Psoas muscle (tissue), 8 donors: ENCODE measurements around the gene RNF112. TPM values are rescaled to one million over a fixed set of nuclear protein-coding genes. Genes with fewer than 3 reads are reported as not detected.
"Not testable (repeated sequence)": the region's sequence is repeated elsewhere in the genome, so short reads cannot be mapped to it uniquely, and the experiment has no call there.

Experiments
- ATAC-seq, 4 donors: fragments of 200-7000 bp; cut with Tn5 transposase; one replicate each; pipeline ENCODE4 v1.9.1; 2020; ENCODE audit warnings: moderate library complexity in 3 of 4, mild to moderate bottlenecking in 2 of 4
- DNase-seq, 2 donors: peaks; one replicate each; pipeline ENCODE4 v3.0.0-alpha.2; 2020
- H3K27ac ChIP-seq: fragments of 200-600 bp; one replicate; pipeline ENCODE4 v1.8.0; 2022
- H3K27me3 ChIP-seq, 3 donors: fragments of 200-600 bp in 1 of 3; one replicate each; pipeline versions ENCODE4 v1.6.1 to v1.8.0; 2013 to 2022; ENCODE audit warnings: low read length in 2 of 3, mild to moderate bottlenecking in 2 of 3, moderate library complexity in 1 of 3; ENCODE audit not compliant: insufficient read depth in 3 of 3
- H3K36me3 ChIP-seq, 2 donors: fragments of 200-600 bp in 1 of 2; one replicate each; pipeline versions ENCODE4 v1.6.1 to v1.8.0; 2013 to 2022; ENCODE audit warnings: low read depth in 1 of 2, mild to moderate bottlenecking in 1 of 2, moderate library complexity in 1 of 2; ENCODE audit not compliant: insufficient read depth in 1 of 2
- H3K4me1 ChIP-seq: fragments of 200-600 bp; one replicate; pipeline ENCODE4 v1.8.0; 2022
- H3K4me3 ChIP-seq: fragments of 200-600 bp; one replicate; pipeline ENCODE4 v1.8.0; 2022; ENCODE audit warnings: mild to moderate bottlenecking
- H3K9me3 ChIP-seq: fragments of 200-600 bp; one replicate; pipeline ENCODE4 v1.8.0; 2022
- WGBS, 3 donors: extraction: QIAGEN DNeasy Blood & Tissue Kit; methylation state at CpG; one replicate each; pipeline versions ENCODE4 v1.1.6 to v1.1.7; 2013; 5-methylcytosine and 5-hydroxymethylcytosine counted together
- intact Hi-C, 2 donors: fragments of 100-400 bp; cut with DNase I; formaldehyde crosslinking; loops; one replicate each; pipeline versions ENCODE4 v1.11.0 to v1.14.2; 2022
- polyA plus RNA-seq, 3 donors: library from polyadenylated mRNA; stranded (reverse); fragments of 200-250 nt; gene quantifications; one replicate each; pipeline ENCODE4 v1.2.3, GENCODE V29; 2013
- total RNA-seq, 4 donors: library from RNA; stranded (reverse); fragmentation: NEBNext Ultra II Directional in 2 of 4; extraction: Animal tissue kit (Norgen Biotek cat#: 25700) in 2 of 4; gene quantifications; one replicate each; pipeline versions ENCODE4 v1.2.1 to v1.2.4, GENCODE V29; 2021 to 2023
- TF ChIP-seq, protein P1 (sequence below): fragments of 200-600 bp; IDR thresholded peaks from one replicate; pipeline ENCODE4 v1.8.0; 2022; ENCODE audit warnings: antibody characterized with exemption
- donor health status: healthy with polysubstance abuse.
- donor health status: DM: no; HTN: no; CAD: no; lungs with moderate emphysema.
- donor health status: Bipolar disorder and iron deficiency.
- donor health status: healthy.
- donor health status: DM: yes; HTN: yes; CAD: no.
- donor health status: DM: no; HTN: no; CAD: no.
- donor health status: DM: no; HTN: no; CAD: no.
- donor health status: DM: yes; HTN: yes; CAD: no.

Gene RNF112
- total and polyA plus RNA-seq, 7 donors, result 0.25 to 1.5 (median 1.1) TPM

DNA sequence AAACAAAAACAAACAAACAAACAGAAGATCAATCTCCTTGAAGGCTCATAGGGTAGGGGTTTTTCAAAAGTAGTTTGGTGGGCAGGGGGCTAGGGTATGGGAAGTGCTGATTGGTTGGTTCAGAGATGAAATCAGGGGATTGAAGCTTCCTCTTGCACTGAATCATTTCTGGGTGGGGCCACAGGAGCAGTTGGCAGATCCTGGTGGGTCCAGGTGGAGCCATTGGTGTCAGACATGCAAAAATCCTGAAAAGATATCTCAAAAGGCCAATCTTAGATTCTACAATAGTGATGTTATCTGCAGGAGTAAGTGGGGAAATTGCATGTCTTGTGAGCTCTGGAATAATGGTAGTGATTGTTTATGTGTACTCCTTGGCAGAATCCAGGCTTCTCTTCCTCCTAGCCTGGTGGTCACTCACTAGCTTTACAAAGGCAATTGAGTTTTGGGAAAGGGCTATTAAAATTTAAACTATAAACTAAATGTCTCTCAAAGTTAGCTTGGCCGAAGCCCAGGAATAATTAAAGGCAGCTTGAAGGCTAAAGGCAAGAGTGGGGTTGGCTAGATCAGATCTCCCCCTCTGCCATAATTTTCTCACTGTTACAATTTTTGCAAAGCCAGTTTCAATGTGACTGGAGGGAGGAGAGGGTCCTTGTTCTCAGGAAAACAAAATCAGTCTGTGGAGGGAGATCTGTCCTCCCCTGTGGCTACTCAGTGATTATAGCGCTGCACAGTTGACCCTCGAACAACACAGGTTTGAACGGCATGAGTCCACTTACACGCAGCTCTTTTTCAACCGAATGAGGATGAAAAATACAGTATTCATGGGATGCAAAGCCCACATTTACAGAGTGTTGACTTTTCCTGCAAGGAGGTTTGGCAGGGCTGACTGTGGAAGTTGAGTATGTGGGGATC is 45.2 kb downstream of the RNF112 start:
- no peaks in the 10 kb centered on the region for H3K9me3 ChIP-seq
- no peak overlapping the region for H3K4me3 ChIP-seq
- H3K36me3 ChIP-seq, result no peaks in the 10 kb centered on the region
- H3K4me1 ChIP-seq, result no peaks in the 10 kb centered on the region
- no peak overlapping the region for H3K27ac ChIP-seq
- TF ChIP-seq, protein P1, sequence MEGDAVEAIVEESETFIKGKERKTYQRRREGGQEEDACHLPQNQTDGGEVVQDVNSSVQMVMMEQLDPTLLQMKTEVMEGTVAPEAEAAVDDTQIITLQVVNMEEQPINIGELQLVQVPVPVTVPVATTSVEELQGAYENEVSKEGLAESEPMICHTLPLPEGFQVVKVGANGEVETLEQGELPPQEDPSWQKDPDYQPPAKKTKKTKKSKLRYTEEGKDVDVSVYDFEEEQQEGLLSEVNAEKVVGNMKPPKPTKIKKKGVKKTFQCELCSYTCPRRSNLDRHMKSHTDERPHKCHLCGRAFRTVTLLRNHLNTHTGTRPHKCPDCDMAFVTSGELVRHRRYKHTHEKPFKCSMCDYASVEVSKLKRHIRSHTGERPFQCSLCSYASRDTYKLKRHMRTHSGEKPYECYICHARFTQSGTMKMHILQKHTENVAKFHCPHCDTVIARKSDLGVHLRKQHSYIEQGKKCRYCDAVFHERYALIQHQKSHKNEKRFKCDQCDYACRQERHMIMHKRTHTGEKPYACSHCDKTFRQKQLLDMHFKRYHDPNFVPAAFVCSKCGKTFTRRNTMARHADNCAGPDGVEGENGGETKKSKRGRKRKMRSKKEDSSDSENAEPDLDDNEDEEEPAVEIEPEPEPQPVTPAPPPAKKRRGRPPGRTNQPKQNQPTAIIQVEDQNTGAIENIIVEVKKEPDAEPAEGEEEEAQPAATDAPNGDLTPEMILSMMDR, result no peak
- DNase-seq (no peak), ATAC-seq (no peak)
- no peaks in the 10 kb centered on the region for H3K27me3 ChIP-seq
- intact Hi-C loops, result loop anchor here in 1 of 2 donors (2.0 kb wide), 1 partner anchor 13 kb away; no protein-coding TSS in a partner anchor
- 82 to 86% (median 83%) methylated on average over 6 of the region's 6 CpGs for WGBS, 3 donors

DNA sequence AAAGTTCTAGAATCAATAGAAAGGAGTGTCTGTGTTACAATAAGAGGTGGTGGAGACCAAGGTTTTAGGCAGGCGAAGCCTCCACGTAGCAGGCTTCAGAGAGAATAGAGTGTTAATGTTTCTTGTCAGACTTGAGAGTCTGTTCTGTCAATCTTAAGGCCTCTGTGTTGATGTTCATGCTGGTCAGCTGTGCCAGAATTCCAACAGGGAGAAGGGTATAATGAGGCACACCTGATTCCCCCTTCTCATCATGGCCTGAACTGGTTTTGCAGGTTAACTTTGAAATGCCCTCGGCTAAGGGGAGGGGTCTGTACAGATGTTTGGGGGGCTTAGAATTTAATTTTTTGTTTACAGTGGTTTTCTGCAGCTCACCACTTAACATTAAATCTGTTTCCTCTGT is 46.0 kb downstream of the RNF112 start:
- DNase-seq, result no peak
- Histone ChIP-seq H3K4me1 (no peaks in the 10 kb centered on the region), H3K27me3 (no peaks in the 10 kb centered on the region), H3K36me3 (no peaks in the 10 kb centered on the region), H3K4me3 (no peak overlapping the region), H3K9me3 (no peaks in the 10 kb centered on the region), H3K27ac (no peak overlapping the region)
- 92 to 93% (median 93%) methylated on average over 3 of the region's 3 CpGs for WGBS, 3 donors
- TF ChIP-seq, protein P1, result no peak
- no peak for ATAC-seq
- intact Hi-C loops, result loop anchor here in 1 of 2 donors (2.0 kb wide), 1 partner anchor 14 kb away; no protein-coding TSS in a partner anchor

DNA sequence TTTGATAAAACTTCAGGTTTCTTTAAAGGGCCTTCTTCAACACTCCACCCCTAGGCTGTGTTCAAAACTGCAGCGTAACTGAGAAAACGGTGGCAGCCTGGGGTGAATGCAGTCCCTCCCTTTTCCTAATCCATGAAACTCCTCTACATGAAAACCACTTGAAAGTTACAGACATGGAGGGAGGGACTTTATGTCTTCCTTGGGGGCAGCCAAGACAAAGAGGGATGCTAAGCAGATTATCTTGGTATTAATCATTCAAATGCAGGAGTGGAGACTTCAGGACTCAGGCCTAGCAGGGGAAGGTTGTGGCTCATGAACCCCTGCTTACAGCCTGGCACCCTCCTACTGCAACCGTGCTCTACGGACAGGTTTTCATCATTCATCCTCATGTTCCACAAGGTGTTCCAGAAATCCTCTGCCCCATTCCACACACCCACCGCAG is 46.8 kb downstream of the RNF112 start:
- ATAC-seq, result no peak
- Histone ChIP-seq H3K4me1 (no peaks in the 10 kb centered on the region), H3K27ac (no peak overlapping the region), H3K36me3 (no peaks in the 10 kb centered on the region), H3K27me3 (no peaks in the 10 kb centered on the region), H3K4me3 (no peak overlapping the region), H3K9me3 (no peaks in the 10 kb centered on the region)
- no peak for DNase-seq
- 68 to 77% (median 73%) methylated on average over 5 of the region's 5 CpGs for WGBS, 3 donors
- TF ChIP-seq, protein P1, result no peak
- intact Hi-C loops, result loop anchor here in 1 of 2 donors (2.0 kb wide), 1 partner anchor 15 kb away; no protein-coding TSS in a partner anchor

DNA sequence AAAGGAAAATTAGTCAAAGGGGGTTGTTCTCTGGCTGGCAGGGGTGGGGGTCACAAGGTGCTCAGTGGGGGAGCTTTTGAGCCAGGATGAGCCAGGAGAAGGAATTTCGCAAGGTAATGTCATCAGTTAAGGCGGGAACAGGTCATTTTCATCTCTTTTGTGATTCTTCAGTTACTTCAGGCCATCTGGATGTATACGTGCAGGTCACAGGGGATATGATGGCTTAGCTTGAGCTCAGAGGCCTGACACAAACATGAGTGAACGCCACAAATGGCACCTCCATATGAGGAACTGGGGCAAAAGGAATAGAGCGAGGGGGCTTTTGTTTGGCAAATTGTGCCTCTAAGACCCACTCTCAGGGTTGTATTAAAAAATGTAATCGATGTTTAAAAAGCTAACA is 47.4 kb downstream of the RNF112 start:
- 89 to 92% (median 91%) methylated on average over 6 of the region's 6 CpGs for WGBS, 3 donors
- H3K36me3 ChIP-seq, H3K4me1 ChIP-seq, H3K27me3 ChIP-seq, H3K4me3 ChIP-seq, intact Hi-C loops, H3K9me3 ChIP-seq, H3K27ac ChIP-seq, DNase-seq, ATAC-seq: not testable (repeated sequence)

DNA sequence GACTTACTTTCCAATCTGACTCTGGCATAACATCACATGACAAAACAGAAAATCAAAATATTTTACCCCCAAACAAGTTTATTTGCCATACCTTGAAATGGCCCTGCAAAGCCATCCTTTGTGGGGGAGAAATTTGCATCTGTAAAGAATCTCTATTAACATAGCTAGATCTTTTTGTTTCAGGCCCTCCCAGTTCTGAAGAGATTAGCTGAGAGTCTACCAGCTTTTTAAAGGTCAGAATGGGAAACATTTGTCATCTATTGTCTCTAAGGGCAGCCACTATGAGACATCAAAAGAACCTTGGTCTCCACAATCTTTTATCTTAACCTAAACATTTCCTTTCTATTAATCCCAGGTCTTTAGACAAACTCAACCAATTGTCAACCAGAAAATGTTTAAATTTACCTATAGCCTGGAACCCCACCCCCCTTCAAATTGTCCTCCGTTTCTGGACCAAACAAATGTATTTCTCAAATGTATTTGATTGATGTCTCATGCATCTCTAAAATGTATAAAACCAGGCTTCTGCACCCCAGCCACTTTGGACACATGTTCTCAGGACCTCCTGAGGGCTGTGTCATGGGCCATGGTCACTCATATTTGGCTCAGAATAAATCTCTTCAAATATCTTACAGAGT is 48.1 kb downstream of the RNF112 start:
- H3K27ac ChIP-seq, DNase-seq, H3K4me1 ChIP-seq, intact Hi-C loops, H3K27me3 ChIP-seq, H3K9me3 ChIP-seq, H3K36me3 ChIP-seq, H3K4me3 ChIP-seq, ATAC-seq: not testable (repeated sequence)
- WGBS, 3 donors, result 80 to 84% (median 84%) methylated on average over 1 of the region's 1 CpG
